Fibroblast of mammary gland (primary cell): ENCODE measurements around the gene PPP1R16B.

Experiments used
- DNase-seq: peaks from one replicate; pipeline ENCODE4 v3.0.0-alpha.2; 2010; ENCODE audit warnings: low read depth
- H3K4me3 ChIP-seq: 2 replicates; pipeline ENCODE4 v1.5.1; 2011; ENCODE audit warnings: low read depth, mild to moderate bottlenecking, low read length, moderate library complexity; ENCODE audit not compliant: control insufficient read depth
- TF ChIP-seq, protein P1 (sequence below): conservative IDR thresholded peaks from 2 replicates; pipeline ENCODE4 v1.5.1; 2011; ENCODE audit warnings: low read depth, low read length, inconsistent platforms; ENCODE audit not compliant: control insufficient read depth, insufficient read depth

PPP1R16B gene

DNA sequence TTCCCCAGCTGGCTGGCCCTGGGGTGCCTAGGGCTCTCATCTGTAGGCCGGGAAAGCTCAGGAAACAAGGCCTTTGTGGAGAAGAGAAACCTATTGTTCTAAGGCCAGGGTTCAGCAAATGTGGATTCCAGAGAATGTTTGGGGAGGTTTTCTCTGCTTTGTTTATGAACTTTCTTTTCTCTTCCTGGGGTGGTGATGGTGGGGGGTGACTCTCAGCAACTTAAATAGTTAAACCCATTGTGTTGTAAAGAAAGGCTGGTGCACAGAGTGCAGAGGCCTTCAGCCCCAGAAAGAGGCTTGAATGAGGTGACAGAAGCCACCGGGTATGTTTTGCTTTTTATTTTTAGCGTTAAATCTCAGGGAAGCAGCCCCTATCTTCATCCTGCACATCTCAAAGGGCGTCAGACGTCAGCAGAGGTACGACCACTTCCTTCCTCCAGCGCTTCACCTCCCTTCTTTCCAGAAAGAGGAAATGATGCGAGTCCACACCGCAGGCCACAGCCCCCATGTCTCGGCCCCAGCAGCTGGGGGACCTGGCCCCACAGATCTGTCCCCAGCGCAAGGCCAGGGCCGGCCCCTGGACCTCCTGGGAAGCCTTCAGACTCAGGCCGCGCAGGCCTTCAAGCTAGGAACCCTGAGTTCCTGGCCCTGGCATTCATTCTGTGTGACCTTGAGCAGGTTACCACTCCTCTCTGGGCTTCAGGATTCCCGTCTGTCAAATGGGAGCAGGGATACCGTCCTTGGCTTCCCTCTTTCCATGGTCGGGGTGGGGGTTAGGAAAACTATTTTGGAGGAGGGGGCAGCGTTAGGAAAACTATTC, 605 bp upstream of the PPP1R16B start:
- no peak for DNase-seq
- H3K4me3 ChIP-seq = no peak overlapping the region

DNA sequence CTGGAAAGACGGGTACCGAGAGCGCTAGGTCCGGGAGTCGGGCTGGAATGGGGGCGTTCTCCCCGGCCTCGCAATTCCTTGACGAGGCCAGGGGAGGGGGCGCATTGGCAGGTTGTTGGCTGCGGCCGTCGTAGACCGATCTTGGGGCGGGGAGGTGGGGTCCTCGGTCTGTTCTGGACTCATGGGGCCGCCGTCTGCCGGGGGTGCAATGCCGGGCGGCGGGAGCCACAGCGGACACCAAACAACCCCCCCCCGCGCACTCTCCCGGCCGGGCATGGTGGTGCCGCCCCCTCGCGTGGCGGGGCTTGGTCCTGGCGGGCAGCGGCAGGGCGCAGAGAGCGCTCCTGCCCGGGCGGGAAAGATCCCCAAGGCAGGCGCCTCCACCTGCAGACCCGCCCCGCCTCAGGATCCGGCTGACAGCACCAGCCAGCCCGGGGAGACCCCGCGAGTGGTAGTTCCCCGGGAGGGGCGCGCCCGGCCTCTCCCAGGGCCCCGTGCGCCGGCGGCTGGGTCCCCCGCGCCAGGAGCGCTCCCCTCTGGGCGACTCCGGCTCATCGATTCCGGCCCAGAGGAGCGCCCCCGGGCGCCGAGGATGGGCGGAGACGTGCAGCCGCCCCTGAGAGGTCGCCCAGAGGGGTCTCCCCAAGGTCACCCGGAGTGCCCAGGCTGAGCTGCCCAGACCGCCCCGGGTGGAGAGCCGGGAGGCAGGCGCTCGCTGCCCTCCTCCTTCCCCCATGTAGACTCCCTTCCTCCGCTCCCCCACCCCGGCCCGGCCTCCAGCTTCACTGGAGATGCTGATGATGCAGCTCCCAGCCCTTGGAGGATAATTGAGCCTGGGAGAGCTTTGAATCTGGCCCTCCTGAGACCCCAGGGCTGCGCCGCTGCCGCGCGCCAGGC, 709 bp downstream of the PPP1R16B start:
- H3K4me3 ChIP-seq = no peak overlapping the region
- TF ChIP-seq, protein P1, sequence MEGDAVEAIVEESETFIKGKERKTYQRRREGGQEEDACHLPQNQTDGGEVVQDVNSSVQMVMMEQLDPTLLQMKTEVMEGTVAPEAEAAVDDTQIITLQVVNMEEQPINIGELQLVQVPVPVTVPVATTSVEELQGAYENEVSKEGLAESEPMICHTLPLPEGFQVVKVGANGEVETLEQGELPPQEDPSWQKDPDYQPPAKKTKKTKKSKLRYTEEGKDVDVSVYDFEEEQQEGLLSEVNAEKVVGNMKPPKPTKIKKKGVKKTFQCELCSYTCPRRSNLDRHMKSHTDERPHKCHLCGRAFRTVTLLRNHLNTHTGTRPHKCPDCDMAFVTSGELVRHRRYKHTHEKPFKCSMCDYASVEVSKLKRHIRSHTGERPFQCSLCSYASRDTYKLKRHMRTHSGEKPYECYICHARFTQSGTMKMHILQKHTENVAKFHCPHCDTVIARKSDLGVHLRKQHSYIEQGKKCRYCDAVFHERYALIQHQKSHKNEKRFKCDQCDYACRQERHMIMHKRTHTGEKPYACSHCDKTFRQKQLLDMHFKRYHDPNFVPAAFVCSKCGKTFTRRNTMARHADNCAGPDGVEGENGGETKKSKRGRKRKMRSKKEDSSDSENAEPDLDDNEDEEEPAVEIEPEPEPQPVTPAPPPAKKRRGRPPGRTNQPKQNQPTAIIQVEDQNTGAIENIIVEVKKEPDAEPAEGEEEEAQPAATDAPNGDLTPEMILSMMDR = no peak
- DNase-seq = no peak

More for the DNA sequence above, 605 bp upstream of the PPP1R16B start:
- TF ChIP-seq, protein P1 = no peak

DNA sequence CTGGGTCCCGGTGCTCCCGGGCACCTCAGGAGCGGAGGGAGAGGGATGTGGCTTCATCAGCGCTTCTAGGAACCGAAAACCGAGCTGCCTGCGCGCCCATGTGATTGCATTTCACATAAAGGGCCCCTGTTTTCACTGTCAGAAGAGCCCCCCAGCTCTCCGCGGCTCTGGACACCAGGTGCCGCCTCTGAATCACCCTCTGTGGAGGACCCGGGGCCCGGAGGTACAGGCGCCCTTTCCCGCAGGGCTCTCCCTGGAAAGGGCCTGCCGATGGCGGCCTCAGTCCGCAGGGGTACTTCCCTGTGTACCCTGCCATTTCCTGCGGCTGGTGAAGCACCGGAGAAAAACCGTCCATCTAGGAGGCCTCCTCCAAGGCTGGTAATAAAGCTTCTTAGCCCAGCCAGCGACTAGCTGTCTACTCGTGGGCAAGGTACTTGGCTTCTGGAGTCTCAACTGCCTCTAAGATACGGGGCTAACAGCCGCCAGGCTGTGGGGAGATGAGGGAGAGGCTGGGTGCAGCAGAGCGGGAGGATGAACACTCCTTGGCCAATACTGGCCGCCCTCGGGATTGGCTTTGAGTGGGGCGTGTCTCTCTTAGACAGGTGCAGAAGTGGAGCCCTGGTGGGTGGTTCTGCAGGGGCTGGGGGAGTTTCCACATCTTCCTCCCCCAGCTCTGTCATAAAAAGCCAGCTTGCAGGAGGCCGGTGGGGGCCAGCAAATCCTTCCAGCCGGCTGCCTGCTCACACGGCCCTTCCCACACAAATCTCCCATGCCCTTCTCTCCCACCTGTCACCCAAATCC, 1.6 kb downstream of the PPP1R16B start:
- TF ChIP-seq, protein P1 = no peak
- H3K4me3 ChIP-seq = no peak overlapping the region
- no peak for DNase-seq

DNA sequence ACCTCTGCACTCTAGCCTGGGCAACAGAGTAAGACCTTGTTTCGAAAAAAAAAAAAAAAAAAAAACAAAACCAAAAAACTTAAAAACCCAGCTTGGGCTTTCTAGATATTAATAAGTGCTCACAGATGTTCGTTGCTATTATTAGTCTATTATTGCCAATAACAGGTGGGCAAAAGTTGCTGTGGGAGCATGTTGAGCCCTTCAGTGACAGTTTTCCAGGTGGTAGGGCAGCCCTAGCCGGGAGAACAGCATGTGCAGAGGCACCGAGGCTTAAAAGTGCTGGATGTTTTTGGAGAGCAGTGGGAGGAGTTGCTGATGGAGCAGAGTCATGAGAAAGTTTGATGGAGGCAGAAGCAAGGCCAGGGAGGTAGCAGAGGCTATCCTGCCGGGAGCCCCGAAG, 4.4 kb downstream of the PPP1R16B start:
- DNase-seq = no peak
- H3K4me3 ChIP-seq = no peak overlapping the region
- TF ChIP-seq, protein P1 = no peak

DNA sequence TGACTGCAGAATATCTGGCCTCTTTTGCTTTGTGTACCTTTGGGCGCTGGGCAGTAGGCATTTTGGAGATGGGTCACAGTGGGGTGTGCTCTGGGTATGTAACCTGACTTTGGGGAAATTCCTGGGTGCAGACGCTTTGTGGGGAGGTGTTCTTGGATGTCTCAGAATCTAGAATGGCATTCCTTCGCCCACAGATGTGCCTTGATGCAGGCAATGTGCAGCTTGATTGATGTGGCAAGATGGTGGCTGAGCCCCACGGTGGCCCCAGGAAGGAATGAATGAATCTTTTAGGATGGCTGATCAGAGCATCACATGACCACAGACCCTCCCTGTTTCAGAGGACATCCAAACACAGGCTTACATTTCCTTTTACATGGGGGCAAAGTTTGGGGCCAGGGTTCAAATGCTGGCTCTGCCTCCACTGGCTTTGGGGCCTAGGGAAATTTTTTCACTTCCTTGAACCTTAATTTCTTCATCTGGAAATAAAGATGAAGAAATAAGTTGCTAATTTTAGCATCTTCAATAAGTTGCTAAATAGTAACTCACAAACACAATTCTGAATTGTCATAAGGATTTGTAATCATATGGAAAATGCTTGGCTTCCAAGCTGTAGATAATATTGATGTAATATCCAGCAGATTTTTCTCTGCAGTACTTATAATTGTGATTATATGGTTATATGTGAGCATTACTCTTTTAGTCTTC, 5.6 kb downstream of the PPP1R16B start:
- no peak for DNase-seq
- TF ChIP-seq, protein P1 = no peak
- H3K4me3 ChIP-seq = no peak overlapping the region

DNA sequence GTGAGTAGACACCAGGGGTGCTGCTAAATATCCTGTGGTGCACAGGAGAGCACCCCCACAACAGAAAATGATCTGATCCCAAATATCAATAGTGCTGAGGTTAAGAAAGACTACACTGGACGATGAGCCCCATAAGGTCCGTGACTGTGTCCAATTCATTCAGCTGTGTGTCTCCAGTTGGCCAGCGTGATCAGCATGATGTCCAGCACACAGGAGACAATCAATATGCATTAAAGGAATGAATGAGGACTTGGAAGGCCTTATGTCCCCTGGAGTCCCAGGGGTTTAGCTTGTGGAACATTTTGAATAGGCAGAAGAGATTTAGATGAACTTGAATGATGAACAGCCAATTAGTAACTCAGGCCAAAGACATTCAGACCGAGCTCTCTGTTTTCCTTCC, 6.3 kb downstream of the PPP1R16B start:
- H3K4me3 ChIP-seq = no peak overlapping the region
- no peak for DNase-seq
- TF ChIP-seq, protein P1 = no peak
